CD8-positive, alpha-beta memory T cell (primary cell): ENCODE data around the gene ARHGAP25. TPM values are rescaled to one million over a fixed set of nuclear protein-coding genes. Genes with fewer than 3 reads are reported as not detected.

ENCODE experiments used
- CTCF ChIA-PET: fragments of 350-600 bp; sonication (Branson Sonifier 250); formaldehyde crosslinking; loops from one replicate; lab custom pipeline; 2021; ENCODE audit warnings: antibody characterized with exemption; lab: Charles Lee
- POLR2A ChIA-PET: fragments of 350-600 bp; sonication (Branson Sonifier 250); formaldehyde crosslinking; loops from one replicate; lab custom pipeline; 2021; ENCODE audit warnings: antibody characterized with exemption; lab: Charles Lee
- DNase-seq, 5 donors: peaks; one replicate each; pipeline versions ENCODE4 v3.0.0 to v3.0.0-alpha.2; 2020 to 2022; ENCODE audit warnings: mixed read lengths in 1 of 5
- H3K27ac ChIP-seq: one replicate; pipeline ENCODE4 v1.7.0; 2013; ENCODE audit warnings: low read depth, mild to moderate bottlenecking, low read length, moderate library complexity
- H3K27me3 ChIP-seq: 2 replicates; pipeline ENCODE4 v1.7.0; 2013; ENCODE audit warnings: low read length, mild to moderate bottlenecking; ENCODE audit not compliant: insufficient read depth, poor library complexity, severe bottlenecking
- H3K36me3 ChIP-seq: 2 replicates; pipeline ENCODE4 v1.7.0; 2013; ENCODE audit warnings: mild to moderate bottlenecking, low read length, moderate library complexity; ENCODE audit not compliant: insufficient read depth
- H3K4me1 ChIP-seq: 2 replicates; pipeline ENCODE4 v1.7.0; 2013; ENCODE audit warnings: mild to moderate bottlenecking, low read length, moderate library complexity; ENCODE audit not compliant: insufficient read depth
- H3K4me3 ChIP-seq: 2 replicates; pipeline ENCODE4 v1.7.0; 2013; ENCODE audit warnings: mild to moderate bottlenecking, low read length
- H3K9me3 ChIP-seq: 2 replicates; pipeline ENCODE4 v1.7.0; 2013; ENCODE audit warnings: mild to moderate bottlenecking, low read length
- H3K27ac Mint-ChIP-seq, 8 donors: one replicate each; pipeline ENCODE4 v1.8.0; 2020 to 2021; ENCODE audit warnings: mixed read lengths in 8 of 8, mild to moderate bottlenecking in 6 of 8, inconsistent platforms in 3 of 8, moderate library complexity in 3 of 8
- H3K27me3 Mint-ChIP-seq, 2 donors: one replicate each; pipeline ENCODE4 v1.8.0; 2020 to 2021; ENCODE audit warnings: mixed read lengths in 2 of 2, mild to moderate bottlenecking in 1 of 2, moderate library complexity in 1 of 2
- H3K36me3 Mint-ChIP-seq, 3 donors: one replicate each; pipeline ENCODE4 v1.8.0; 2020 to 2021; ENCODE audit warnings: mixed read lengths in 3 of 3, inconsistent platforms in 1 of 3, mild to moderate bottlenecking in 1 of 3
- H3K4me1 Mint-ChIP-seq, 3 donors: one replicate each; pipeline ENCODE4 v1.8.0; 2020 to 2021; ENCODE audit warnings: mixed read lengths in 3 of 3, inconsistent platforms in 1 of 3, mild to moderate bottlenecking in 1 of 3
- H3K4me3 Mint-ChIP-seq, 7 donors: one replicate each; pipeline ENCODE4 v1.8.0; 2020 to 2021; ENCODE audit warnings: mixed read lengths in 7 of 7, mild to moderate bottlenecking in 6 of 7, moderate library complexity in 4 of 7, inconsistent platforms in 2 of 7
- H3K9me3 Mint-ChIP-seq, 5 donors: one replicate each; pipeline ENCODE4 v1.8.0; 2020 to 2022; ENCODE audit warnings: mixed read lengths in 5 of 5, mild to moderate bottlenecking in 3 of 5, moderate library complexity in 2 of 5, inconsistent platforms in 1 of 5
- polyA plus RNA-seq: library from polyadenylated mRNA; unstranded; fragments of 300-500 nt; fragmentation: Illumina TruSeq; gene quantifications from one replicate; pipeline ENCODE4 v1.2.3, GENCODE V29; 2021
- total RNA-seq, 2 experiments: library from RNA; stranded (reverse); gene quantifications; one replicate each; pipeline ENCODE4 v1.2.3, GENCODE V29; 2021

Gene ARHGAP25
- total and polyA plus RNA-seq, 3 experiments from 2014 or later, result 74.7 to 200 (median 75.2) TPM

- Histone ChIP-seq H3K4me3 (peak overlapping the region; percentile 2), H3K4me1 (peaks cover 91% of the 10 kb centered on the region), H3K36me3 (peaks cover 35% of the 10 kb centered on the region), H3K27me3 (no peaks in the 10 kb centered on the region), H3K27ac (no peak overlapping the region), H3K9me3 (no peaks in the 10 kb centered on the region)
- Mint-ChIP-seq H3K36me3 (peaks cover 15 to 70% (median 50%) of the 10 kb centered on the region in 3 donors), H3K4me3 (peak overlapping the region; percentile 67 to 90 (median 77)), H3K27ac (peak overlapping the region; percentile 51 to 97 (median 86)), H3K4me1 (peaks cover 38 to 78% (median 72%) of the 10 kb centered on the region in 3 donors), H3K27me3 (no peaks in the 10 kb centered on the region), H3K9me3 (no peaks in the 10 kb centered on the region)
- CTCF ChIA-PET, result interaction anchor here (1.0 to 3.9 kb wide), 10 partner anchors 9 to 71 kb away, joined by 3 to 36 read pairs (median 4); no protein-coding TSS in a partner anchor
- POLR2A ChIA-PET, result interaction anchor here (0.8 to 1.4 kb wide), 3 partner anchors 10 to 28 kb away, joined by 3 read pairs; no protein-coding TSS in a partner anchor
- no peak for DNase-seq
Measured at GRCh38 chr2:68779595-68779994, 45.0 kb downstream of the ARHGAP25 start.

DNA sequence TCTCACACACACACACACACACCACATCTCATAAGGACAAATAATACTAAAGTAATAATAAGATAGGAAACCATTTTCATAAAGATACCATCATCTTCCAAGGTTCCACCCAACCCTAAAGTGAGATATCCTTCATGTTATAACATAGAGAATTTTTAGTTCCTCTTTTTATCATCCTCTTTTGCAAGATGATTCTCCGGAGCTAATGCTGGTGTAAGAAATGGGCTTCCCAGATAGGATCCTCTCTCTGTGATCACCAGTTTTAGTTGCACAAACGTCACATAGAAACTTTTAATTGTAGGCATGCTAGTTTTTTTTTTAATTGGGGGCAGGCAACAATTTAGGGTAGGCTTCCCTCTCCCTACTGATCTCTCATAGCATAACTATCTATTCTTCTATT, 49.6 kb downstream of the ARHGAP25 start:
- Mint-ChIP-seq H3K27ac (peak overlapping the region in 3 of 8 donors; percentile 44 to 95 (median 83)), H3K9me3 (no peaks in the 10 kb centered on the region), H3K27me3 (no peaks in the 10 kb centered on the region), H3K4me1 (peaks cover 2 to 43% (median 41%) of the 10 kb centered on the region in 3 donors), H3K36me3 (peaks cover 4 to 35% (median 25%) of the 10 kb centered on the region in 3 donors), H3K4me3 (peak overlapping the region in 3 of 7 donors; percentile 1 to 25 (median 20))
- no peak for DNase-seq
- Histone ChIP-seq H3K36me3 (peaks cover 60% of the 10 kb centered on the region), H3K9me3 (no peaks in the 10 kb centered on the region), H3K4me3 (no peak overlapping the region), H3K27me3 (no peaks in the 10 kb centered on the region), H3K27ac (no peak overlapping the region), H3K4me1 (peaks cover 81% of the 10 kb centered on the region)
- ChIA-PET CTCF (interaction anchor here (1.2 to 4.7 kb wide), 2 partner anchors 7 to 33 kb away, joined by 4 to 20 read pairs; no protein-coding TSS in a partner anchor), POLR2A (no interaction called here)

DNA sequence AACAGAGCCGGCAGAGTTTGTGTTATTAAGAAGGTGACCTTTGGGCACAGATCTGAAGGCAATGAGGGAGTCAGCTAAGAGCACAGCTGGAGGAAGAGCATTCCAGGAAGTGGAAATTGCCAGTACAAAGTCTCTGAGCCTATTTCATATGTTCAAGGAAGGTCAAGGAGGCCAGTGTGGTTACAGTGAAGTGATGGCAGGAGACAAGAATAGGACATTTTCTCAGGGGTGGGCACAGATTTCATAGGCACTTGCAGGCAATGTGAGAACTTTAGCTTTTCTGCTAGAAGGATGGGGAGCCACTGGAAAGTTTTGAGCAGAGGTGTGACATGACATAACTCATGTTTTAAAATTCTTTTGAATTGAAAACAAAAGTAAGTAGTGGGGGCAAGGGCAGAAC, 50.3 kb downstream of the ARHGAP25 start:
- Histone ChIP-seq H3K27ac (no peak overlapping the region), H3K27me3 (no peaks in the 10 kb centered on the region), H3K36me3 (peaks cover 66% of the 10 kb centered on the region), H3K9me3 (no peaks in the 10 kb centered on the region), H3K4me3 (no peak overlapping the region), H3K4me1 (peaks cover 74% of the 10 kb centered on the region)
- CTCF ChIA-PET, result interaction anchor here (1.3 to 4.7 kb wide), 2 partner anchors 20 to 33 kb away, joined by 4 to 20 read pairs; no protein-coding TSS in a partner anchor
- peaks cover 4 to 30% (median 25%) of the 10 kb centered on the region in 3 donors for H3K36me3 Mint-ChIP-seq
- H3K4me3 Mint-ChIP-seq, result no peak overlapping the region
- no peak overlapping the region for H3K27ac Mint-ChIP-seq
- no peak for DNase-seq
- POLR2A ChIA-PET, result interaction anchor here (0.6 kb wide), 1 partner anchor 24 kb away, joined by 3 read pairs; no protein-coding TSS in a partner anchor
- no peaks in the 10 kb centered on the region for H3K9me3 Mint-ChIP-seq
- H3K27me3 Mint-ChIP-seq, result no peaks in the 10 kb centered on the region
- peaks cover 7 to 43% (median 40%) of the 10 kb centered on the region in 3 donors for H3K4me1 Mint-ChIP-seq

- peak overlapping the region in 1 of 8 donors; percentile 79 for H3K27ac Mint-ChIP-seq
- H3K27me3 Mint-ChIP-seq, result no peaks in the 10 kb centered on the region
- no peak overlapping the region for H3K27ac ChIP-seq
- H3K36me3 Mint-ChIP-seq, result peaks cover 4 to 32% (median 28%) of the 10 kb centered on the region in 3 donors
- H3K9me3 ChIP-seq, result no peaks in the 10 kb centered on the region
- no peak for DNase-seq
- no peak overlapping the region for H3K4me3 ChIP-seq
- H3K36me3 ChIP-seq, result peaks cover 67% of the 10 kb centered on the region
- POLR2A ChIA-PET, result interaction anchor here (1.1 to 2.4 kb wide), 2 partner anchors 13 to 36 kb away, joined by 5 to 9 read pairs; no protein-coding TSS in a partner anchor
- no peaks in the 10 kb centered on the region for H3K27me3 ChIP-seq
- no peak overlapping the region for H3K4me3 Mint-ChIP-seq
- CTCF ChIA-PET, result interaction anchor here (0.8 to 4.7 kb wide), 6 partner anchors 8 to 36 kb away, joined by 3 to 20 read pairs (median 4); no protein-coding TSS in a partner anchor
- no peaks in the 10 kb centered on the region for H3K9me3 Mint-ChIP-seq
- H3K4me1 Mint-ChIP-seq, result peaks cover 31 to 39% (median 37%) of the 10 kb centered on the region in 3 donors
- peaks cover 71% of the 10 kb centered on the region for H3K4me1 ChIP-seq
Measured at GRCh38 chr2:68787356-68787755, 52.7 kb downstream of the ARHGAP25 start.

DNA sequence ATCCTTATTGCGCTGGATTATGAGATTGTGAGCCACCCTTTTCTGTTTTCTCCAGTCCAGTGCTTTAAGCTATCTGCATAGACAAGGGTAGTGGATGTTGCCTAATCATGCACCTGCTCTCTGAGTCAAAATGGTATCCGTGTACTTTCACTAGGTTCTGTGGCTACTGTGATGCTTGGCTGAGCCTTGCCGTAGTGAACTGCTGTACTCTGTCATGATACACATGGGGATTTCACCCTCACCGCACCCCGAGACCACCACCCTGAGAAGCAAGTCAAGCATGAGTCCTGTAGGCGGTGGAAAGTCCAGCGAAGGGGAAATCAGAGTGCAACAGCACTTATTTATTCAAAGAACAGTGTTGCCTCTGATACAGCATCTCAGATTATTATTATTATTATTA, 55.0 kb downstream of the ARHGAP25 start:
- Mint-ChIP-seq H3K4me1 (peaks cover 52 to 53% (median 52%) of the 10 kb centered on the region in 3 donors), H3K9me3 (no peaks in the 10 kb centered on the region), H3K27ac (peak overlapping the region in 7 of 8 donors; percentile 77 to 91 (median 84)), H3K27me3 (no peaks in the 10 kb centered on the region), H3K4me3 (peak overlapping the region in 4 of 7 donors; percentile 13 to 33 (median 18)), H3K36me3 (peaks cover 4 to 44% (median 21%) of the 10 kb centered on the region in 3 donors)
- H3K27ac ChIP-seq, result no peak overlapping the region
- H3K9me3 ChIP-seq, result no peaks in the 10 kb centered on the region
- no peaks in the 10 kb centered on the region for H3K27me3 ChIP-seq
- DNase-seq, result no peak
- ChIA-PET POLR2A (interaction anchor here (1.3 to 1.8 kb wide), 2 partner anchors 10 to 13 kb away, joined by 3 to 6 read pairs; no protein-coding TSS in a partner anchor), CTCF (interaction anchor here (2.1 to 4.7 kb wide), 3 partner anchors 10 to 37 kb away, joined by 6 to 43 read pairs (median 10); no protein-coding TSS in a partner anchor)
- peaks cover 49% of the 10 kb centered on the region for H3K36me3 ChIP-seq
- no peak overlapping the region for H3K4me3 ChIP-seq
- H3K4me1 ChIP-seq, result peaks cover 70% of the 10 kb centered on the region

GRCh38 chr2:68790600-68790999, 56.0 kb downstream of the ARHGAP25 start:
- Mint-ChIP-seq H3K4me3 (peak overlapping the region in 5 of 7 donors; percentile 1 to 68 (median 20)), H3K27ac (peak overlapping the region; percentile 68 to 90 (median 84)), H3K27me3 (no peaks in the 10 kb centered on the region), H3K36me3 (peaks cover 4 to 52% (median 25%) of the 10 kb centered on the region in 3 donors), H3K9me3 (no peaks in the 10 kb centered on the region), H3K4me1 (peaks cover 62 to 63% (median 62%) of the 10 kb centered on the region in 3 donors)
- Histone ChIP-seq H3K4me1 (peaks cover 70% of the 10 kb centered on the region), H3K4me3 (no peak overlapping the region), H3K27ac (peak overlapping the region; percentile 12), H3K9me3 (no peaks in the 10 kb centered on the region), H3K27me3 (no peaks in the 10 kb centered on the region), H3K36me3 (peaks cover 46% of the 10 kb centered on the region)
- ChIA-PET CTCF (interaction anchor here (1.1 to 4.7 kb wide), 5 partner anchors 11 to 119 kb away, joined by 3 to 43 read pairs (median 4); no protein-coding TSS in a partner anchor), POLR2A (interaction anchor here (1.3 kb wide), 1 partner anchor 11 kb away, joined by 3 read pairs; no protein-coding TSS in a partner anchor)
- no peak for DNase-seq

- H3K4me3 ChIP-seq, result no peak overlapping the region
- POLR2A ChIA-PET, result no interaction called here
- CTCF ChIA-PET, result interaction anchor here (1.2 to 4.7 kb wide), 5 partner anchors 9 to 118 kb away, joined by 3 to 43 read pairs (median 4); no protein-coding TSS in a partner anchor
Measured at GRCh38 chr2:68791914-68792313, 57.3 kb downstream of the ARHGAP25 start.

More at GRCh38 chr2:68791914-68792313, 57.3 kb downstream of the ARHGAP25 start:
- H3K36me3 ChIP-seq, result peaks cover 41% of the 10 kb centered on the region
- no peak for DNase-seq
- no peaks in the 10 kb centered on the region for H3K27me3 ChIP-seq
- peaks cover 75 to 76% (median 75%) of the 10 kb centered on the region in 3 donors for H3K4me1 Mint-ChIP-seq
- H3K27ac Mint-ChIP-seq, result peak overlapping the region; percentile 24 to 90 (median 81)
- H3K9me3 Mint-ChIP-seq, result no peaks in the 10 kb centered on the region
- no peak overlapping the region for H3K27ac ChIP-seq
- H3K4me3 Mint-ChIP-seq, result peak overlapping the region in 5 of 7 donors; percentile 0 to 68 (median 50)
- H3K36me3 Mint-ChIP-seq, result peaks cover 11 to 64% (median 34%) of the 10 kb centered on the region in 3 donors
- H3K4me1 ChIP-seq, result peaks cover 77% of the 10 kb centered on the region
- H3K9me3 ChIP-seq, result no peaks in the 10 kb centered on the region
- H3K27me3 Mint-ChIP-seq, result no peaks in the 10 kb centered on the region
